NCI-H1436 (cell line): ENCODE results near the gene ATP6V0B.

Experiments
- DNase-seq: peaks from one replicate; lab custom pipeline; 2025; lab: John Stamatoyannopoulos, UW

Gene ATP6V0B

DNA sequence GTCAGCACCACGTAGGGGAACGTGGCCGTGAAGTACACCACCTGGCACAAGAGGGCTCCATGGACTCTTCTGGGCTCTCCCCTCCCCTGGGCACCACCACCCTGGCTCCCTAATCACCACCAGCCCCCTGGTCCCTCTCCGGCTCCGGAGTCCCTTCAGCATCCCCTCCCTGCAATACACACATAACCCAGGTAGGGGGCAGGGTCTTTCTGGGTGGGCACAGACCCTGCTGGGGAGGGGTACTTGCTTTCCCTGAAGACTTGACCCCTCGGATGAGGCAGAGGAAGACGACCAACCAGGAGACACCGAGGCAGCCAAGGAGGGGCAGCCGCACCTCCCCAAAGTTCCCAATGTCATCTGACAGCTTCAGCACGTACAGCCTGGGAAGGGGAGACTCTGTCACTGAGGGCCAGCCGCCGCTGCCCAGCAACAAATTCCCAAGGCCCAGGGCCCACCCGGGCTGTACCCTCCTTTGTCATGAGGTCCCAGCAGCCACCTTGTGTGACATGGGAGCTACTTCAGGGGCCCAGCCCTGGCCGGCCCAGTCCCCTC lies 27.9 kb downstream of the ATP6V0B start:
- no peak for DNase-seq

DNA sequence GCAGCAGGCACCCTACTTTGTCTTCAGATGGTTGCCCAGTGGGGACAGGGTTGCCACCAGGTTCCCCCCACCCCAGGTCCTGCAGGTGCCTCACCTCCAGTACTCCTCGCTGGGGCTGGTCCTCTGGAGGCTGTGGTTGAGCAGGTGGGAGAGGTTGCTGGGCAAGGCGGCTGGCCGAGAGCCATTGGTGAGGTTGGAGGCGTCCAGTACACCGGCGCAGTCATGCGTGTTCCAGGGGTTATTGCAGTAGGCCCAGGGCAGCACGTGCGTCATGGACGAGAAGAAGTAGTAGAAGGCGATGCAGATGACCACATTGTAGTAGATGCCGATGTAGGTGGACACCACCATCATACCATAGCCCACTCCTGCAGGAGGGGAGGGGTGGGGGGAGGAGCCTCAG lies 33.5 kb downstream of the ATP6V0B start:
- no peak for DNase-seq

DNA sequence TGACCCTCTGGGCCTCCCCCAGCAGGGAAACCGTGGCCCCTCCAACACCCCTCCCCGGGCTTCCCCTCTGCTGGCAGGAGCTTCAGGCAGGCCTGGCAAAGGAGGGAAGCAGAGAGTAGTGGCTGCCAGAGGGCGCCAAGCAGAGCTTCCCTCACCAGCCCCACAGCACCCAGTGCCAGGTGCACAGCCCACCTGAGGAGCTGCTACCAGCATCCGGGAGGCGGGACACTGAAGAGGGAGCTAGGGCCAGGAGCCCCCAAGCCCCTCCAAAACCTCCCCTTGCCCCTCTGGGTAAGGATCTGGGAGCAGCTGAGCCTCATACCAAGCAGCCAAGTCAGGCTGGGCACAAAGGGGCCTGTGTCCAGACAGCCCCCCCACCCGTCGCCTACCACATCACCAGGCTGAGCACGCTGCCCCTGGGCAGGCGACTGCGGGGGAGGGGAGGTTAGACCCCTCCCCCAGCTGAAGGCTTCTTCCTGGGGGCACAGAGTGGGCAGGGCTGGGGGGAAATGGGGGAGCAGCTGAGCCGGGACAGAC lies 36.2 kb downstream of the ATP6V0B start:
- DNase-seq: no peak

DNA sequence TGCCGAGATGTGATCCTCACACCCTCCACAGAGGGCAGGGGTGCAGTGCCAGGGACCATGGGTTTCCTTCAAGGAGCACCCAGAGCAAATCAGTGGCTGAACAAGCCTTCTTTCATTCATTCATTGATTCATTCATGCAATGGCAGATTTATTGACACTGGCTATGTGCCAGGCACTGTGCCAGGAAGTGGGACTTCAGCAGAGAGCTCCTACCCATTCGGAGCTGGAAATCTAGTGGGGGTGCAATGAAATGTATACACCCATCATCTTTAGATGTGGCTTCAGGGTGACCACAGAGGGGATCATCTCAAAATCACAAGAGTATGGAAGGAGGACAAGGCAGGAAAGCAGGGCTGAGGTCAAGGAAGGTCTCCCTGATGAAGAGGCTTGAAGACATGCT lies 37.6 kb downstream of the ATP6V0B start:
- DNase-seq: no peak

GRCh38 chr1:44012941-44013609 lies 38.3 kb downstream of the ATP6V0B start:
- DNase-seq: no peak

GRCh38 chr1:44013949-44014348 lies 39.2 kb downstream of the ATP6V0B start:
- no peak for DNase-seq

DNA sequence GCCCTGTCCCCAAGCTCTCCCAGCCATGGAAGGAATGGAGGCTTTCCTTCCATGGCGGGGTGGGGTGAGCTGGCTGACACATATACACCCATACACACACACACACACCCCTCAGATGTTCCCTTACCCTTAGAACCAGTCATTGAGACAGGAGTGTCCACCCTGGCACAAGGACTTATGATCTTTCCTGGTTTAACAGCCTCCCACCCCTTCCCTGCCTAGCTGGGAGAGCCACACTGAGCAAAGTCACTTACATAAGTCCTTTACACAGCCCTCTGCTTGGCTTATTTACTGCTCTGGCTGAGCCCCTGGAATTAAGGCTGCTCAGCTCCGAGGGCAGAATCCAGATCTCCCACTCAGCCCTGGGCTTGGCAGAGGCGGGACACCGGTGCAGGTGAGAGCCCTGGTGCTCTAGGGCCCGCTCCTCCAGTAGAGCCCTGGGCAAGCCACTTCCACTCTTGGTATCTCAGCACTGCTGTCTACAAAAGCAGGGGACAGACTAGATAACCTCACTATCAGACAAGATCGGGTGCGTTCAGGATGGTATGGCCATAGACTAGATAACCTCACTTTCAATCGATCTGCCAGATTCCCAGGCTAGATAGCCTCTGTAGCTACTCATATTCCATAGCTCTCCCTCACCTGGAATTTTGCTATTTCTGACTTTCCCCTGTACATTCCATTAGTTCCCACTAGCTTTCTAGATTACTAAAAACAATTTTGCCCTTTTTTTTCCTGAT lies 39.8 kb downstream of the ATP6V0B start:
- no peak for DNase-seq

GRCh38 chr1:44015206-44015605 lies 40.4 kb downstream of the ATP6V0B start:
- DNase-seq: no peak

DNA sequence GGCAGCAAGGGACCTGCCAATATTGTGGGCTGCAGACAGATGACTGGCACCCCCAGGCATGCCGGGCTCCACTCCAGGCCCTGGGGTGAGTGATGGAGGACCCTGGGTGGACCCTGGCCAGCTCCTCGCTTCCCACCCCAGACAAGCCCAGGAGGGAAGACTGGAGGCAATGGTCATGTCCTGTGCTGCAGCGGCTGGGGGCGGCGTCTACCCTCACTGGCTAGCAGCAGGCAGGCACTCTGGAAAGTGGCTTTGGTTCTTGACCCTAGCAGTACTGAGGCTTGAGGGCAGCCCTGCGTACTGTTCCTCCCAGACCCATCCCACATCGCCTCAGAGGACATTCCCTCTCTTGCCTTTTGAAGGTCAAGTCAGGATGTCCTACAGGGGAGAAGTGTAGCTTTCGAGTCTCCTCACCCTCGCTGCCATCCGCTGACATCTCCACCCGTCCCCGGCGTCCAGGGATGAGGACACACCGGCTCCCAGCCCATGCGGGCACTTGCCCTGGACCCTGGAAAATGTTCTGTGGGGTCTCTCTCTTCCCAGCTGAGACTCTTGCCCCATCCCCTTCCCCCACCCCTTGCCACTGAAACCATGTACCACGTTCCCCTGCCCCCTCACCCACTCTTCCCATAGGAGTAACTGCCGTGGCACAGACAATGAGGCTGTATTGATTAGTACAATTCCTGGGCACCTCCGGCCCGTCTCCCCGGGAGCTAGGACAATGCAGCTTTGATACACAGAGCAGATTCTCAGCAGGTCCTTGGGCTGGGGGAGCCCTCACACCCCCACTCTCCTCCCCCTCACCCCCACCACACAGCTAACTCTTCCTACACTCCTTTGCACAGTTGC lies 41.5 kb downstream of the ATP6V0B start:
- no peak for DNase-seq

- DNase-seq: no peak
Observed at GRCh38 chr1:44016890-44017400, 42.2 kb downstream of the ATP6V0B start.

DNA sequence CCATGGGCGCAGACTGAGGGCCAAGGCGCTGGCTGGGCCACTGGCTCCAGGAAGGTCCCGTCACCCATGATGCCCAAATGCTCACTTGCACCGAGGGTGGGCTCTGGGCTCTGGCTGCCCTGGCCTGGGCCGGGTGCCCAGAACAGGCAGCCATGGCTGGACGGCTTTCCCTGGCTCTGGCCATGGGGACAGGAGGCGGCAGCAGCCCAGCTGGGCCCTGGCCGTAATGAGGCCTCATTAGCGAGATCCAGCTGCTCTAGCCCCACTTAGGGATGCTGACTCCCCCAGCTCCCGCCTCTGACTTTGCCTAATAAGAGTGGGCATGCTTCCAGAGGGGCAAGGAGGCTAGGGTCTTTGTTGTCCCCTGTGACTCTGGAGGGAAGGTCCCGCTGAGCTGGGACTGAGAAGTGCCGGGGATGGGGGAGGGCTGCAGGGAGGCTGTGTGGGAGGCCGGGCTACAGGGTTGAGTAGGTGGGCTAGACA lies 44.7 kb downstream of the ATP6V0B start:
- DNase-seq: no peak

DNA sequence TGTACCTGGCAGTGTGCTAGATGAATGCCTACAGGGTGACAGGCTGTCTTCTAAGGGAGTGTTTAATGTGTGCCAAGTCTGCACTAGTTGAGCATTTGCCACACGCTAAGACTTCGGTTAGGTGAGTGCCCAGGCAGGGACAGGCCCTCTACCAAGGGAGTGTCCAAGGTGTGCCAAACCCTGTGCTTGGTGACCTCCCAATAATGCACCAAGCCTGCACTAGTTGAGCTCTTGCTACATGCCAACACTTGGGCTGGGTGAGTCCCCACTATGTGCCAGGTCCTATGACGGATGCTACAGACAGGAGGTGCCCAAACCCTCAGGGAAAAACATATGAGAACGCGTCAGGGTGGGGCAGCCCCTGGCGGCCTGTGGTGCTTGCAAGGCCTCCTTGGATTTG lies 45.7 kb downstream of the ATP6V0B start:
- DNase-seq: no peak

GRCh38 chr1:44021156-44021555 lies 46.4 kb downstream of the ATP6V0B start:
- no peak for DNase-seq

GRCh38 chr1:44021581-44022321 lies 47.0 kb downstream of the ATP6V0B start:
- DNase-seq: no peak

DNA sequence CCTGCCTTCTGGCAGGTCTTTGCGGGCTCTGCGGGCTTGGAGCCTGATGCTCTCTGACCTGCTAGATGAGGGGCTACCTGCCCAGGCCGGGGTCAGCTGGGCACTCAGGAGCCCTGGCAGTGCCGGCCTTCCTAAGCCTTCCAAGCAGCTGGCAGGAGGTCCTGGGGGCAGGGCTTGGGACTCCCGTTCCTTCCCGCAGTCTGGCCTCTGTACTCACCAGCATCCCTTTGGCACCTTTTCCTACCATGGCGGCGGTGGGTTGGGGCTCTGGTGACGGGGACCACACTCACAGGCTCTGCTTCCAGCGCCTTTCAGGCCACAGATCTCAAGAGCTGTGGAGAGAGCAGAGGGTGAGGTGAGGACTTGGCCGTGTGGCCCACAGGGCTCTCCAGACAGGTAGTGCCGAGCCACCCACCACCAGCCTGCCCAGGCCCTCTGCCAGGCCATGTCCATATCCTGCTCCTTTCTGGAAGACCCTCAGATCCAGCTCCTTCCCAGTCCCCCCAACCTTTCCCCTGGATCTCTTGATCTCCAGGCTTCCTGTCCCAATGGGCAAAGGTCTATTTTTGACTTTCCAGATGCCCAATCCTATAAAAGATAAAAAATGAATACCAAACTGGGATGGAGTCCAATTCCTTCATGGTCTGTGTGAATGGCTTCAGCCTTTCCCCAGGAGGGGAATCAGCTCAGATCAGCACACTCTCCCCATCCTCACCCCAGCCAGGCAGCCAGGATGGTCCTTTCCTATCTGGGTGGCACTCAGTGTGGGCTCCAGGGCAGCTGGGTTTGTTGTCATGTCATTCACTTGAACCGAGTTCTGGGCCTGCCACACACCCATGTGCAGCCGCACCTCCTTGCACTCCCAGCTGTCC lies 49.5 kb downstream of the ATP6V0B start:
- no peak for DNase-seq

- DNase-seq: no peak
Observed at GRCh38 chr1:44024903-44025525, 50.3 kb downstream of the ATP6V0B start.

DNA sequence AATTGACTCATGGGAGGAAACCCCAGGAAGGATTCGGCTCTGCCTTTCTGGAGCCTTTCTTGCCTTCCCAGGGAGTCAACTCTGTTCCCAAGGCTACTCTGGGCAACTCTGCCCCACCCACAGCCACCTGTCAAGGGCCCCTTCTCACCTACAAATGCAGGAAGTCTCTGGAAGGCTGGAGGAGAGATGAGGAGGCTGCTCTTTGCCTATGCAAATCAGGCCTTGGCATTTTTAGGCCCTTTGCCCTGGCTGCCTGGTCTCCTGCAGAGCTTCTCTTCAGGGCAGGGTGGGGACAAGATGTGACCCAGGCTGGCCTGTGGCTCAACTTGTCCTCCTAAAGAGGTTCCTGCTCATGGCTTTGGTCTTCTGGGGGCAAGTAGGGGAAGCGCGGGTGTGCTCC lies 51.1 kb downstream of the ATP6V0B start:
- DNase-seq: no peak

GRCh38 chr1:44027320-44027719 lies 52.6 kb downstream of the ATP6V0B start:
- no peak for DNase-seq
